Stimulated activated naive CD4-positive, alpha-beta T cell (primary cell): ENCODE data around the gene LDLRAD4.
A peak's percentile ranks its signal among the peaks of the same experiment; 100 is the strongest.

Experiments used
- DNase-seq, 6 experiments: peaks; one replicate each; lab custom pipeline; 2025; lab: John Stamatoyannopoulos, UW

LDLRAD4 gene

DNA sequence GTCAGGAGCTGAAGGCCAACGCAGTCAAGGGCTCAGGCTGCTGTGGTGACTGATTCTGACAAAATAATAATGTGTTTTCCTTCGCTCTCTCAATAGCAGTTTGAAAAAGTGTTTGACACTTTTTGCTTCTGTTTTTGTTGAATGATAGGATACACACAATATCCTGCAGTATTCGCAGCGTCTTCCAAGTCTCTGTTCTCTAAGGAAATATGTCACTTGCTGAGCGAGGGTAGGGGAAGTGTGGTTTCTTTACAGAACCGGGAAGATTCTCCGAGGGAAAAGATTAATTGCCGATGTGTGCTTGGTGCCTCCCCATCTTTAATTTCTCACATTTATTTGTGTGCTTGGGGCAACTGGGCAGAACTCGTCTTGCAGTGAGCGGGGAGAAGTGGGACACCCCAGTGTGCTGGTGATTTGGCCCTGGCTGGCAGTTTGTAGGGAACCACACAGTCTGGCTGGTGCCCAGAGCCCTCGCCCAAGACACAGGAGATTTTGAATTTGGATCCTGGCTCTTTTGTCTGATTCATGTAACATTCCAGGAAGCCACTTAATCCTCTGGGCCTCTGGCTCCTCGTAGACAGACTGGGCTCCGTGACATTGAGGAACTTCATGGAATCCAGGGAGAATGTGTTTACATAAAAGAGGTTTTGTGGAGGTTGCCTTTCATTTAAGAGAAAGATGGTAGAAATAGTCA, 169.4 kb downstream of the LDLRAD4 start:
- no peak for DNase-seq

DNA sequence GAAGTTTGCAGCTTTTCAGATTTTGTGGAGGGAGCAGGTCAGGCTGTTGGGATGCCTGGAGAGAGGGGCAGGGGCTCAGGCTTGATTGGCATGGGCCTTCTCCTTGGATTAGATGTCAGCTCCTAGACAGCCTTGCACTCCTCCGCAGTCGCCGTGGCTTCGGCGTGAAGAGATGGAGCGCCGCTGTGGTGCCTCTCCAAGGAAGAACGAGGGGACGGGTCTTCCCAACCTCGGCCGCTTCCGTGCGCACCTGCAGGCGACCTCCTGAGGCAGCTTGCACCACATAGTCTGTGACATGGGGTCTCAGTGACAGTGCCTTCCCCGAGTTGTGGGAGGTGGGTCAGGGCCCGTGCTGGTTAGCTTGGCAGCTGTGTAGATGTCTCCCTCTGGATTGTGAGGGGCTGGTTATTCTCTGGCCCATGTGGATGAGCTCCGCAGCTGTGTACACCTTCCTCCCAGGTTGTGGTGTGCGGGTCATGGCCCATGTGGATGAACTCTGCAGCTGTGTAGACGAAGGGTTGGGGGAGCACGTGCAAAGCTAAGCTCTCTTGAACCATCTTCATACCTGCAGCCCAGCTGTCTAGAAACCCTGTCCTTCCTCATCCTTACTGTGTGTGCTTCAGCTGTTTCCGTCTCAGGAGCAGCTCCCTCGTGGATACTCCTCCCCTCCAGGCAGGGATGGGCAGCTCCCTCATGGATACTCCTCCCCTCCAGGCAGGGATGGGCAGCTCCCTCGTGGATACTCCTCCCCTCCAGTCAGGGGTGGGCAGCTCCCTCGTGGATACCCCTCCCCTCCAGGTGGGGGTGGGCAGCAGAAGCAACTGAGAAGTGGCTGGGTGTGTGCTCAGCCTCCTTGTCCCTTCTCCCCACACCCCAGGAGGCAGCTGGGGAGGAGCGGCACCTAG, 170.3 kb downstream of the LDLRAD4 start:
- DNase-seq, result no peak

DNA sequence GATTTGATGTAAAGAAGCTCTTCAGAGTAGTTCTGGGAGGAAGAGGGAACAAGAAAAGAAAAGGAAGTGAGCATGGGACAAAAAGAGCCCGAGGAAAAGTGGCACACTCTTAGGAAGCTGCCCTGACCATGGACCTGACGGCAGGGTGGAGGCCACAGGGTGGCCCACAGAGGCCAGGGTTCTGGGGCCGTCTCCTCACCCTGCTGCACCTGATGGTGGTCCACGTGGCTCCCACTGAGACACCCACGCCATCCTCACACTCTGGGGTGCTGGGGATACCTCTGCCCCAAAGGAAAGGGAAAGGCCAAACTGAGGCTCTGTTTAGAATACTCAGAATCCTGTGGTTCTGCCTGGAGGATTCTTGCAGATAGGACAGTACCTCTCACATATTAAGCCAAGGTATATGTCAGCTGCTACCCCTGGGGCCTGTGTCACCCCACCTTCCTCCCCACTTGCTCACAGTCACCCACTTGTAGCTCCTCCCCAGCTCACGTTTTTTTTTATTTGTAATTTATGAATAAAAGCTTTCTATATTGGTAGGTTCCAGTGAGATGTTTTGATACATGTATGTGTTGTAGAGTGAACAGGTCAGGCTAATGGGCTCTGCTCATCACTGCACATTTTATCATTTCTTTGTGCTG, 171.1 kb downstream of the LDLRAD4 start:
- DNase-seq, result no peak

DNA sequence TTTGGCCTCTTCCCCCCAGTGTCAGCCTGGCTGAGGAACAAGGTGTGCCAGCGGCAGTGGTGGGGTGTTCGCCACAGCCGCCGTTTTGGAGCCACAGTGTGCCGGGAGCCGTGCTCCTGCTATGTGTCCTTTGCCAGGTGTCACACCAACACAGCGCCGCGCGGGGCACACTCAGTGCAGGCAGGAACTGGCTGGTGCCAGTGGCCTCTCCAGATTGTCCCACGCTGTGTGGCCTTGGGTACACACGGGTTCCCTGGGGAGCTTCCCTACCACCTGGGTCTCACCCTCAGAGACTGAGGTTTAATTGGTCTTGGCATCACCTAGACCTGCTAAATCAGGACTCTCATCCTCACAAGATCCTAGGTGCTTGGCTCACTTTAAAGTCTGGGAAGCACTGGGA, 171.6 kb downstream of the LDLRAD4 start:
- DNase-seq, result no peak

DNA sequence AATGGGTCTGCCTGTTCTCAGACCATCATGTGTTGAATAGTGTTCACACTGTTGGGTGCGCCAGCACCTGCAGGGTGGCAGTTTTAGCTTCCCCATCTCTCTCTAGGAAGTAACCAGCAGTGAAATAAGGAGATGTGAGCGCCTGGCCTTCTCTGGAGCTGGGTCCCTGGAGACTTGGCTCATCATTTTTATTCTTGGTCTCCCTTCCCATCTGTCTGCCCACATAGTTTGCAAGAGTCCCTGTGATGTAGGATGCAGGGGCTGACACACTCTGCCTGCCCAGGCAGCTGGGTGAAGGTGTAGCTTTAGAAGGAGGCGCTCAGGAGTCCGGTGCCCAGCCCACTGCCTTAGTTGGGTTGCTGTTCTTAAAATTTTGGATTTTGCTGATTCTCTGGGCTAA, 172.2 kb downstream of the LDLRAD4 start:
- DNase-seq, result no peak

DNA sequence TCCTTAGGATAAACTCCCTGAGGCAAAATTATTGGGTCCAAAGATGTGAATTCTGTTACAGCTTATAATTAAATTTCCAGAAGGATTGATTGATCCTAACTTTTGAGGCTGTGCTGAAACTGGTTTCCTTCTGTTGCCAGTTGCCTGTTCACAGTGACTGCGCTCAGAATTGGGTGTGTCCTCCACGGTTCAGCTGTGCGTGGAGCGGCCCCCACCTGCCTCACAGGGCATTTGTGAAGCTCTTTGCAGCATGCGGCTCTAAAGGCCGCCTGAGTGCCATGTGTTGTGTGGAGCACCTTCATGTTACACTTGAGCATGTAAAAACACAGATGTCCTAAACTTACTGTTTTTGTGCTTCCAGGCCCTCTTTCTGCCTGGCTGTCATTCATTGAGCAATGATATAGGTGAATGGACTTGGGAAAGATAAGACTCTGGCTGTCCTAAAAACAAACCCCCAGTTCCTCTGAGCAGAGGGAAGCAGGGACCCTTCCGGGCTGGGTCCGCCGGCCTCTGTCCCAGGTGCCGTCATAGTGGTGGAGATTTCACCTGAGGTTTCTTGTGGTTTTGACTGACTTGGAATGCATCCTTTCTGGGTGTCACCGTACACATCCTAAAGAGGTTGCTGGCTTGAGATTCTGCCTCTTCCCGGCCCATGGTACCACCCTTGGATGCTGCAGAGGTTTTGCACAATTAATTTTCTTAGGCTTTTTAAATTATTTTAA, 173.6 kb downstream of the LDLRAD4 start:
- DNase-seq, result peak in 1 of 6 experiments; percentile 14

DNA sequence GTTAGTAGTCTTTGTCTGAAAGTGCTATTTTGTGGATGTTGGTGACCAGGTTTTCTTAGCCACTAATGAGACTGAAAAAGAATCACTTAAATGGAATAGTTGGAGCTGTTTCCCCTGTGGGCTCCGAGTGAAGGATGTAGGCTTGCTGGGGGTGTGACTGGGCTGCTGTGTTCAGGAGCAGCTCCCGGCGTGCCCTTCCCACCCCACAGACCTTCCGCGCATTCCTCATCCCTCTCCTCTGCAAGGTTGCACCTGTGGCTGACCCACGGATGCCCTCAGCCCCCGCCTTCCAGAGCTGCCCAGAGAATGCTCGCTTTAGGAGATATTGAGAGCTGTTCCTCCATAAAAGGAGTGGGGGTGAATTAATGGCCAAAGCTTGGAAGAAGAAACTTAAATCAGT, 174.3 kb downstream of the LDLRAD4 start:
- DNase-seq, result no peak

DNA sequence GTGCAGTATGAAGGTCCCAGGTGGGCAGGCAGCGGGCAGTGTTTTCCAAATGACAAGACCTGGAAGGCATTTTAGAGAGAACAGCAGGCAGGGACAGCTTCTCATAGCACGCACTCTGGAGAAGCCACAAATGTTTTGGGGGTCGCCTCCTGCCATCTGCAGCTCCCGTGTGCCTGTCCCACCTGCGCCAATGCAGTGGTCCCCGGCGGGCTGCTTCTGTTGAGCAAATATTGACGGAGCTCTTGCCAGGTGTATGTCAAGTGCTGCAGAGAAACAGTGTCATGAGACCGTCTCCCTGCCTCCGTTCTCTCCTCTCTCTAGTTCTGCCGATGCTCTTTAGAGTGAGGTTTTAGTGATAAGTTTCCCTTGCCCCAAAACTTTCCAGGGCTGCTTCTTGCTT, 174.8 kb downstream of the LDLRAD4 start:
- DNase-seq, result no peak

DNA sequence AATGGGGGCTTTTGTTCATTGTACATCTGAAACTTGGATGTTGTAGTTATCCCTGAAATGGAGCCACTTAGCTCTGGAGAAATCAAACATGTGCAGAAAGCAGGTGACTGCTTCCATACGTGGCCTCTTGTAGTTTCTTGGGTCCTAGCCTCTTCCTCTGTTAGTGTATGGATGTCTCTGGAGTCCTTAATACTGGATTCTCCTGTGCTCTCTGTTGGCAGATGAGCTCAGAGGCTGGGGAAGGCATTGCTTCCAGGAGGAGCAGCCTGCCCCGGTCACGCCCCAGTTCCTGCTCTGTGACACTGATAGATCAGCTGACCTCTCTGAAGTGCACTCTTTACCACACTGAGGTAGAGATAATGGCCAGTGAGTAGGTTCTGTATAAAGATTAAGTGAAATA, 176.2 kb downstream of the LDLRAD4 start:
- no peak for DNase-seq

DNA sequence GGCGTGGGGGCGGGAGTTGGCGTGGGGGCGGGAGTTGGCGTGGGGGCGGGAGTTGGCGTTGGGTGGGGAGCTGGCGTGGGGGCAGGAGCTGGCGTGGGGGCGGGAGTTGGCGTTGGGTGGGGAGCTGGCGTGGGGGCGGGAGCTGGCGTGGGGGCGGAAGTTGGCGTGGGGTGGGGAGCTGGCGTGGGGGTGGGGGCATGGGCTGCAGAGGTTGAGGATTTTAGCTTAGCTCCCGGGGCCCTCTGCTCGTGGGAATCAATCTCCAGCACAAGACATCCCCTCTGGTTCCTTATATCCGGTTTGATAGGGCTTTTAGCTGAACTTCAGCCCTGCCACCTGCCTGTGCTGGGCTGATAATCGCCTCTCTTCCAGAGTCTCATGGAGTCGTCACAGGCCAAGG, 177.0 kb downstream of the LDLRAD4 start:
- DNase-seq, result no peak

DNA sequence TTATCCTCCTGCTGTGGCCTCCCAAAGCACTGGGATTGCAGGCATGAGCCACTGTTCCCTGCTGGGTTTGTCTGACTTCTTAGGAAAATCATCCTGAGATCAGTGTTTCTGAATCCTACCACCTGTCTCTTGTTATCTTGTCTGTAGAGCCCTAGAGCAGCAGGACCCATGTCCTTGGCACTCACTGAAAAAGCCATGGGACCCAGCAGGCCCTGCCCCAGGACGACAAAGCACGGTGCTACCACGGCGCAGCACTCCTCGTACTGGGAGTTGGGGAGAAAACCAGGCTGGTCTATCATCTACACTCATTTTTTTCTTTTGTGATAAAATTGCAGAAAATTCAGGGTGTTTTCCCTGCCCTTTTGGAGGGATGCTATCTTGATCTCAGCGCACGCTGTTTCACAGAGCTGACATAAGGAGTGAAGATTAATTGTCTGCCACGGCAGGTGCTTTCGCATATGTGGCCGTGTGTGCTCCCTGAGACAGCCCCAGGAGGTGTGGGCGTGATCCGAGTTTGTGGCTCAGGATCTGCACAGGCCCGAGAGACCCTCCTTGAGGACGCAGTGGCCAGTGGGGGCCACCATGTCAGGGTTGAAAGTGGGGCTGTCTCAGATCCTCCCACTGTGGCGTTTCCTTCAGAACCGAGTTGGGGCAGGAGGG, 179.1 kb downstream of the LDLRAD4 start:
- no peak for DNase-seq

DNA sequence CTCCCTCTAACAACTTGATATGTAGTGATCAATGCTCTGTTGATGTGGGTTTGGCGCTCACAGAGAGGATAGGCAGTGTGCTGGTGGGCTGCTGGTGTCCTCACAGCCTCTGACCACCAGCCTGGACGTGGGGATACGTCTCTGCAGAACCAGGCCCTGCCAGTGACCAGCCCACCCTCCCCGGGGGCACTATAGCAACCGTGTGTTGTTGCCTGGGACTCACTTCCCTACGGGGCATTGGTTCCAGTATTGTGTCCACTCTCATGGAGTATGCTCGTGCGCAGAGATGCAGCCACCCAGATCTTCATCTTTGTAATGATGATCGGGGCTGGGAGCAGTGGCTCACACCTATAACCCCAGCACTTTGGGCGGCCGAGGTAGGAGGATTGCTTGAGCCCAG, 180.1 kb downstream of the LDLRAD4 start:
- no peak for DNase-seq

DNA sequence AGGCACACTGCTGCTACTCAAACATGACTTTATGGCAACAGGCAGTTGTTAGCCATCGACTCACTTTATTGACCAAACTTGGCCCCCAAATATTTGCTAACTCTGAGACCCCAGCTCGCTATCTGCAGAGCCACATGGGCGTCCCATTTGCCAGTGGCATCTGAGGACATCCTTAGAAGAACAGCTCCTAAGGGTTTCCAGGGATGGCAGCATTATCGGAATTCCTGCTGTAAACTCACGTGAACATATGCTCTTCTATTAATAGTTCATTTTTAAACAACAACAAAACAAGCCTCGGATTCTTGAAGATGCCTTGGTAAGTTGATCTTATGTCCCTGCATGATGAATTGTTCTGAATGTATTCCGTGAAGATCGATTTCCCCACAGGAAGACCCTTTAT, 181.0 kb downstream of the LDLRAD4 start:
- no peak for DNase-seq

DNA sequence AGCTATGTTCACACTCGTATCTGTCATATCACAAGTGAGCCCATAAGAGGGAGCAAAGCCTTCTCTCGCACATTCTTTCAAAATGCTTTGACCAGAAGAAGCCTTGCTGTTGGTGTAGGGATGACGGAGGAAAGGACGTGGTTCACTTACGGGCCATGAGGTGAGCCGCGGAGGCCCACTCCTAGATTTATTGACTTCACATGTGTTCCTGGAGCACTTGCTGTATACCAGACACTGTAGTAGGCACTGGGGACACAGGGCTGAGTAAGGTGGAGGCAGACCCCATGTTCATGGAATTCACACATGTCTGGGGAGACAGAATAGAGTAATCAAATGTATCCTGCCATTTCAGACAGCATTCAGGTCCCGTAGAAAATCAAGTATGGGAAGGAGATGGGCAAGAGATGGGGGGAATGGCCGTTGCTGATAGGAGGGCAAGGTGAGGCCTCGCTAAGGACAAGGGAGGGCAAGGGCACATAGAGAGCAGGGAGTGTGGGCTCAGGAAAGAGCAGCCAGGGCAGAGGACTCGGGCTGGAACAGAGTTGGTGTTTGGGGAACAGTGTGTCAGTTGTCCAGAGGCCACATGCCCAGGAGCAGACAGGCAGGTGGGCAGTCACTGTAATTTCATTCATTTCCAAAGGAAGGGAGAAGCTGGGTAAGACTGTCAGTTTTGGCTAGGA, 182.2 kb downstream of the LDLRAD4 start:
- no peak for DNase-seq

DNA sequence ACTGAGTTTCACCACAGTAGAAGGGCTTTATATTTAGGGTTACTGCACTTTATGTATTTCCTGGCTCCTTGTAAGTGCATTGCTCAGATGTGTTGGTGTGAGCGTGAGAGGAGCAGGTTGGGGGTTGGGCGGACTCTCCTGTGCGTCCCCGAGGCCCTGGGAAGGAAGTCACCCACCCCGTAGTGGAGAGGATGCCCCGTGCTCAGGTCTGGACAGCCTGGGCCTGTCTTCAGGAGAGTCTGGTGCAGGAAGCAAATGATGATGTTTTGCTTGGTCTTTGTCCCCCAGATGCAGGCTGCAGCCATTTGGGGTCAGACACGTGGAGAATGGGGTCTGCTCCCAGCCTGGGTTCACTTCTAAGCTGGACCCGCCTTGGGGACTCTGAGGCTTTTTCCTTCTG, 182.8 kb downstream of the LDLRAD4 start:
- no peak for DNase-seq

DNA sequence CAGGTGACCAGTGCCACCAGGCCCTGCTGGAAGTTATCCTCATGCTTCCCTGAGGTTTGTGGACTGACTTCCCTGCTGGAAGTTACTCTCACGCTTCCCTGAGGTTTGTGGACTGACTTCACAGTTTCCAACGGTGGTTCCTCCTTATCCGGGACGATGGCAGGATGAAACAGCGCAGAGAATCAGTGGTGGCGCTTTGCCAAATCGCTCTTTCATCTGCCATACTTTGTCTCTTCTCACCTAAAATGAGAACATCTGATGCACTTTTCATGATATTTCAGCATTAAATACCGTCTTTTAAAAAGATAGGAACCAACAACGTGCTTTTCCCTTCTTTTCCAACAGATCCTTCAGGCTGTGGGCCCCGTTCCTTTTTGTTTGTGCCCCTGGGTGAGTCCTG, 183.3 kb downstream of the LDLRAD4 start:
- no peak for DNase-seq

DNA sequence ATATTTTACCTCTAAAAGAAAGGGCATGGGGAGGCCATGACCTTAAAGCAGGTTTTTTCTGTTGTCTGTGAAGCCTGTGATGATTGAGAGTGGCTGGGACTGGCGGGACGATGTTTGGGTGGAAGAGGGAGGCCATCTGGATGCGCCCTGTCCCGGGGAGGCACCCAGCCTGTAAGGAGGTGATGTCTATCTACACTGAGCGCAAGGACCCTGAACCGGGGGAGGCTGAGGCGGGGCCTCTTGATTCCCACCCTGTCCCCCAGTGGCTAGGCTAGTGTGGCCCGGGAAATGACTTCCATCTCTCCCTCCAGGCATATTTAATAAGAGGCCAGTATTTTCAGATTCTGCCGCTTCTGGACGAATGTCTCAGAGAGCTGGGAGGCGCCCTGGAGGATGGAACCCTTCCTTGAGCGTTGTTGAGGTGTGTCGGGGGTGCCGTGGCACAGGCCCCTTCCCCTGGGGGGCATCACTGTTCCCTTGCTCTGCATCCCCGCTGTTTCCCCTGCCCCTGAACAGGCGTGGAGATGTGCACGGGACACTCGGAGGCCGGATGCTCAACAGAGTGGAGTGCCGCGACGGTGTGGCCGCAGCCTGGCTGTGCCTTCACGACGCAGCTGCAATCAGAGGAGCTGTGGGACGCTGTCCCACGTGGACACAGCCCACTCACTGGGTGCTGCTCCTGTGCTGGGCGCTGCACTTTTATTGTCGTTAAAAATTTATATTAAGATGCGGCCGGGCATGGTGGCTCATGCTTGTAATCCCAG, 185.4 kb downstream of the LDLRAD4 start:
- DNase-seq, result no peak

DNA sequence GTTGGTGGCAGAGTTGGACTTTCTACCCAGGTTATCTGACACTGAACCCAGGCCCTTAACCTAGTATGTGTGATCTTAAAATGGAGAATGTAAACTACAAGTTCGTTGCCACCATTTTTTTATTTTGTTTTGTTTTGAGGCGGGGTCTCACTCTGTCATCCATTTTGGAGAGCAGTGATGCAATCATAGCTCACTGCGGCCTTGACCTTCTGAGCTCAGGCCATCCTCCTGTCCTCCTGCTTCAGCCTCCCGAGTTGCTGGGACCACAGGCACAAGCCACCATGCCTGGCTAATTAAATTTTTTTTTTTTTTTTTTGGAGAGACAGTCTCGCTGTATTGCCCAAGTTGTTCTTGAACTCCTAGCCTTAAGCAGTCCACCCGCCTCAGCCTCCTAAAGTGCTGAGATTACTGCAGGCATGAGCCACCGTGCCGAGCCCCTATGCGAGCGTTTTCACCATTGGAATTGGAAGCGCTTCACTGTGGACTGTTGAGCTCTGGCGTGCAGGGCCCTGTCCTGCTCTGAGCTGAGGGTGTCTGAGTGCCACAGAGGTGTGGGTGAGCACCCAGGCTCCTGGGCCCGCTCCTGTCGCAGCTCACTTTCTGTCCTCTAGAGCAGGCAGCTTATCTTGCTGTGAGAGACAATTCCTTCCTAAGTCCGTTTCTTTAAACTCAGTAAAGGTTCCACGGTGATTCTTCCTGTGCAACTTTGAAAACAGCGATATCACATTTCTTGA, 186.9 kb downstream of the LDLRAD4 start:
- DNase-seq, result no peak

DNA sequence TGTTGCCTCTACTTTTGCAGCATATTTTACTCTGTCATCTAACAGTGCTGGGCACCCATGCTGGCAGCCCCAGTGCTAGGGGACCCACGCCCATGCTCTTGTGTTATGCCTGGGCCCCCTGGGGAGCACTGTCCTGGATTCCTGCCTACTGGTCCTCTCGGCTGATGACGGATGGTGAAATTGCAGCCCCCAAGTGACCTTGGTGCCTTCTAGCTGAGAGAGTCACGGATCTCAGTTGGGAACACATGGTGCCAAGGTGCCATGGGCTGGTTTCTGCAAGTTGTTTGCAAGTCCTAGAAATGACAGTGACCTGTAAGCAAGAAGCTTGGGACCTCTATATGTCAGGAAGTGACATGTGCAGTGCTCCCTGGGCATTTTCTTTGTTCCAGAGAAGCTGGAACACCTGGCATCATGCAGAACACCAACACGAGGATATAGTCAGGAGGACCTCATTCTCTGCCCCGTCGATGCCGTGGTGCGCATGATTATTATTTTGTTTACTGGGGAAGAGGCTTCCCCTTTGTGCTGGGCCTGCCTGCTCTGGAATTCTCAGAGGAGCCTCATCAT, 187.6 kb downstream of the LDLRAD4 start:
- DNase-seq, result no peak
